Measurements from ENCODE around the gene DCP2.

The DCP2 gene

GRCh38 chr5:113065626-113066025 lies 89.0 kb downstream of the DCP2 start:
- no peak for DNase-seq (ENCODE audit: low spot score)

GRCh38 chr5:113067635-113068344 lies 91.2 kb downstream of the DCP2 start:
- no peak for DNase-seq (ENCODE audit: low spot score)

DNA sequence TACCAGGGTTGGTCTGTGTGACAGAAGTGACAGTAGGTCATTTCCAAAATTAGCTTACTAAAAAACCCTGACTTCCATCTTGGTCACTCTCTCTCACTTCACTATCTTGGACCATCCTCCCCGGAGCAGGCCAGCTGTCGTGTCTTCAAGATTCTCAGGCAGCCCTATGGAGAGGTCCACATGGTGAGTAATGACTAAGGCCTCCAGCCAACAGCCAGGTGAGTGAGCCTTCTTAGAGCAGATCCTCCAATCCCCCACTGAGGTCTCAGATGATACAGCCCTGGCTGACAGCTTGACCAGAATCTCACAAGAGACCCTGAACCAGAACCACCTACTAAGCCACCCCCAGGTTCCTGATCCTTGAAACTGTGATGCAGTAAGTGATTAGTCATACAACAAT lies 92.0 kb downstream of the DCP2 start:
- no peak for DNase-seq (ENCODE audit: low spot score)
